HG03378 (cell line): ENCODE results near the gene BDP1.
"Not testable (repeated sequence)": the region's sequence is repeated elsewhere in the genome, so short reads cannot be mapped to it uniquely, and the experiment has no call there.

ENCODE experiments used
- ATAC-seq: cut with Tn5 transposase; IDR thresholded peaks from one replicate; pipeline ENCODE4 v1.9.1; 2021; ENCODE audit warnings: mild to moderate bottlenecking, moderate library complexity; ENCODE audit not compliant: unreplicated experiment

Gene BDP1

DNA sequence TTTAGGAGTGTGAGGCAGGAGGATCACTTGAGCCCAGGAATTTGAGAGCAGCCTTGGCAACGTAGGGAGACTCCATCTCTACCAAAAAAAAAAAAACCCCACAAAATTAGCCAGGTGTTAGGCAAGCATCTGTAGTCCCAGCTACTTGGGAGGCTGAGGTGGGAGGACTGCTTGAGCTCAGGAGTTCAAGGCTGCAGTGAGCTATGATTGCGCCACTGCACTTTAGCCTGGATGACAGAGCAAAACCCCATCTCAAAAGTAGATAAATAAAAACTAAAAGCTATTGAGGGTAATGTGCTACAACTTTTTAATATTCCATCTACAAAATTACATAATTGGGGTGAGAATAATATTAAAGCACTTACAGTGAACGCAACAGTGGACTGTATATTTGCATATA is 5.9 kb downstream of the BDP1 start:
- no peak for ATAC-seq

DNA sequence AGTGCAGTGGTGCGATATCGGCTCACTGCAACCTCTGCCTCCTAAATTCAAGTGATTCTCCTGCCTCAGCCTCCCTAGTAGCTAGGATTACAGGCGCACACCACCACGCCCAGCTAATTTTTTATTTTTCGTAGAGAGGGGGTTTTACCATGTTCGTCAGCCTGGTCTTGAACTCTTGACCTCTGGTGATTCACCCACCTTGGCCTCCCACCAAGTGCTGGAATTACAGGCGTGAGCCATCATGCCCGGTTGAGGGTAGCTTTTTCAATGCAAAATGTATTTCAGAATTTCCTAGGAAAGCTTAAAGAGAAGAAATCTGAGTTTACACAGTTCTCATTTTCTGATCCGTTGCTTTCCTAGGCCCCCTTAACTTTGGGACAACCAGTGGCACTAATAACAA is 15.7 kb downstream of the BDP1 start:
- no peak for ATAC-seq

DNA sequence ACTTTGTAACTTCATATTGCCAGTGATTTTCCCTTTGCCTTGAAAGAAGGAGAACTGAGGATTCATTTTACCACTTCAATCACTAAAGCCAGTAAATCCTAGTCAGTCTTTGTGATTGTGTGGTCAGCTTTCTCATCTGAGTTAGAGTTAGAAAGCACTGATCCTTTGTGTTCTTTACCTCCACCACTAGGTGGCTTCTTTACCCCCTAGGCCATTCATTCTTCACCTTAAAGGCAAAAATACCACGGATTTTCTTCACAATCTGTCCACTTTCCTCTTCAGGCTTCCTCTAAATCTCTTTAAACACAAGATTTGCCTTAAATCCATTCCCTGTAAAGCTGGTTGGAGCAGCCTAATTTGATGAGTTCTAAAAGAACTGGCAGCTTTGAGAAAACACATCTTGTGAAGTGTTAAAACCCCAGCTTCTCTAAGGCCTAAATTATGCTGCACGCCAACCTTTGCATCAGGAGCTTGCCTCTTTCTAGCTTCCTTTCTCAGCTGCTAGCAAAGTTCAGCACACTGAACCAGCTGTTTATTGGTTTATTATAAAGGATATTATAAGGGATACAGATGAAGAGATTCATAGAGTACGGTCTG is 20.4 kb downstream of the BDP1 start:
- no peak for ATAC-seq

DNA sequence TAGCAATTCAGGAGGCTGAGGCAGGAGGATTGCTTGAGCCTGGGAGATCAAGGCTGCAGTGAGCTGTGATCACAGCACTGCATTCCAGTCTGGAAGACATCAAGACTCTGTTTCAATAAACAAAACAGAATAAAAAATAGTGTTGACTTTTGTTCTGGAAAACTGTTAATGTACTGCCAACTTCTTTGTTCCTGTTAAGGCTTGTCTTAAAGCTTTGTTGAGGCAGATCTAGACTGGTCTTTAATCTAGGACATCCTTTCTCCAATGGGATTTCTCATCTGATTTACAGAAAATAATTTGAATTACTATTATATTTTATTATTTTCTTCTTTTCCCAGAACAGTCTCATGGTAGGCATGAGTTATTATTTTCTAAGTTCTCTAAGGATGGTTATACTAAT is 26.0 kb downstream of the BDP1 start:
- ATAC-seq, result no peak

DNA sequence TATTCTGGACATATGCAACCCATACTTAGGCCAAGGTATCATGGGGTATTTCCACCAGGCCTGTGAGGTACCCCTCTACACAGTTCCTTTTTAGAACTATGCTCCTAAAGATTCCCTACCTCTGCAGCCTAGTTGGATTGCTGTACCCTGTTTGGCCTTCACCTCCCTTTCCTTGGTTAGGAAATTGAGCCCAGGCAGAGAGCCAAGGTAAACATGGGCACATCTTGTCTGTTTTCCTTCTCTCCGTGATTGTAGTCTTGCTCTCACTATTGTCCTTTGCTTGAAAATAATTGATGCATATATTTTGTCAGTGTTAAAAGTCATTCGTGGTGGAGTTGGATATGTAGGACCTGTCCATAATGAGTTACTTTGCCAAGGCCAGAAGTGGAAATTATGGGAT is 26.7 kb downstream of the BDP1 start:
- no peak for ATAC-seq

DNA sequence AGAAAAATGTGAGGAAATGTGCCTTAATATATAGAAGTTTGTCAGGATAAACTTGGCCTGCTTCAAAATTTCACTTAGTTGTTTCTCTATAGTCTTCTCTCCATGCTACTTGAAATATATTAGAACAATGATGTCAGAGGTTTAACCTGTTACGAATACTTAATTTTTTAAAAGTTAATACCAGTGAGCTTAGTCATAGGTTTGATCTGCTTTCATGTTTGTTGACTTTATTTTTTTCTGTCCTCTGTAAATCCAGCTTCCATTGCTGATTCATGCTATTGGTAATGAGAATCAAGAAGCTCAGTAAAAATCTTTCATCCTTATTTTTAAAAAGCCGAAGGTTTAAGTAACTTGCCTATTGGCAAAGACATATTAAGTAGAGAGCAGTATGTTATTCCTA is 27.9 kb downstream of the BDP1 start:
- ATAC-seq, result no peak

DNA sequence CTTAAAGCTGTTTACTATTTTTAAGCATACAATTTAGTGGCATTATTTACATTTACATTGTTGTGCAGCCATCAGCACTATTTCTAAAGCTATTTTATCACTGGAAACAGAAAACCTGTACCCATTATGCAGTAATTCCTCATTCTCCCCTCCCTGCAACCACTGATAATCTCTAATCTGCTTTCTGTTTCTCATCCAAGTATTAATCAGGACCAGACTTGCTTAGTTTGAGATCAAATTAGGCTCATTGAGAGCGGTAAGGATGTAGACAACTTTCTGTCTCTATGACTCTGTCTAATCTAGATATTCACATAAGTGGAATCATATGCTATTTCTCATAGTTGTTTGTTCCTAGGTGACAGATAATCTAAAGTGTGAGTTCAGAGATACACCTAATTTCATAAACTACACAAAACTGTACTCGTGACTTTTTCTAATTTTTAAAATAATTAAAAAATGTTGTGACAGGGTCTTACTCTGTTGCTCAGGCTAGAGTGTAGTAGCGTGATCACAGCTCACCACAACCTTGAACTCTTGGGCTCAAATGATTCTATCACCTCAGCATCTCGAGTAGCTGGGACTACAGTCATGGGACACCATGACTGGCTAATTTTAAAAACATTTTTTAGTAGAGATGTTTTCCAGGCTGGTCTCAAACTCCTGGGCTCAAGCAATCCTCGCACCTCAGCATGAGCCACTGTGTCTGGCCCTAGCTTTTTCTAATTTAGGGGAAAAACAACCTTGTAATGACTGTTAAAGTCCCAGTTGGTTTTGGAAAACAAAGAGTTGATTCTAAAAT is 37.6 kb downstream of the BDP1 start:
- ATAC-seq, result no peak

DNA sequence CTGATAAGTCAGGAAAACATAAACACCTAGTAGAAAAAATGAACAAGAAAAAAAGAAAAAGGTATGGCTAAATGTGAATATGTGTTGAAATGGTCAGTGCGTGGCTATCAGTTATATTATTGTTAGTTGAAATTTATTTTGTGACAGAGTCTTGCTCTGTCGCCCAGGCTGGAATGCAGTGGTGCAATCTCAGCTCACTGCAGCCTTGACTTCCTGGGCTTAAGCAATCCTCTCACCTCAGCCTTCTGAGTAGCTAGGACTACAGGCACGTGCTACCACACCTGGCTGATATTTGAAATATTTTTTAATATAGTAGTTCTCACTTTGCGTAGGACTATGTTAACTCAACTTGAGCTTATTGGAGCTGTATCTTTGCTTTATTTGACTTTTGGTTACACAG is 38.8 kb downstream of the BDP1 start:
- not testable (repeated sequence) for ATAC-seq

DNA sequence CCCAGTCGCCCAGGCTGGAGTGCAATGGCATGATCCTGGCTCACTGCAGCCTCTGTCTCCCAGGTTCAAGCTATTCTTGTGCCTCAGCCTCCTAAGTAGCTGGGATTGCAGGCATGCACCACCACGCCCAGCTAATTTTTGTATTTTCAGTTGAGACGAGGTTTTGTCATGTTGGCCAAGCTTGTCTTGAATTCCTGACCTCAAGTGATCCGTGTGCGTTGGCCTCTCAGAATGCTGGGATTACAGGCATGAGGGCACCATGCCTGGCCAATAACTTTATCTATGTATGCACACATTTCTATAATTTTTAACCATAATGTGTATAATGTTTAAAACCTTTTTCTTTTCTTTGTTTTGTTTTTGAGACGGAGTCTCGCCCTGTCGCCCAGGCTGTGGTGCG is 43.3 kb downstream of the BDP1 start:
- not testable (repeated sequence) for ATAC-seq

DNA sequence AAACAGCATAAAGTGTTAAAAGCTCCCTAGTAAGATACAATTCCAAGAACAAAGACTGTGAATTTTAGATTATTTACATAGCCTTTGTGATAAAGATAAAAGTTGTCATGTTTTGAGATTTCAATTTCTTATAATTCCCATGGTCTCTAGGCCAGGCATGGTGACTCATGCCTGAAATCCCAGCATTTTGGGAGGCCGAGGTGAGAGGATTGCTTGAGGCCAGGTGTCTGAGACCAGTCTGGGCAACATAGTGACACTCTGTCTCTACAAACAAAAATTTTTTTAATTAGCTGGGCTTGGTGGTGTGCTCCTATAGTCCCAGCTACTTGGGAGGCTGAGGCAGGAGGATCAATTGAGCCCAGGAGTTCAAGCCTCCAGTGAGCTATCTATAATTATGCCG is 48.1 kb downstream of the BDP1 start:
- no peak for ATAC-seq

DNA sequence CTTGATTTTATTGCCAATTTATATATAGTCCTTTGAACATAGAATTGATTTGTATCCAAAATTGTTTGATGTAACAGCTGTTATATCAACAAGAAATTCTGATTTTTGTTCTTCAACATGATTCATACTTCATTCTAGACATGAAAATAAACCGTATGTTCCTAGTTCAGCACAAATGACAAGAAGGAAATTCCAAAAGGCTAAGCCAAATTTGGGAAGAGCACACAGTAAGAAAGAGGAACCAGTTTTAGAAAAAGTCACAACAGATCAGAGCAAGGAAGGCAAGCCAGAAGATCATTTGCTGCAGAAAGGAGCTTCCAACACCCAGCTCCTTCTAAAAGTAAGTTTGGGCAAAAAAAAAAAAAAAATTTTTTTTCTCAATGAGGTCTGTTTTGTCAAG is 66.7 kb downstream of the BDP1 start:
- no peak for ATAC-seq

DNA sequence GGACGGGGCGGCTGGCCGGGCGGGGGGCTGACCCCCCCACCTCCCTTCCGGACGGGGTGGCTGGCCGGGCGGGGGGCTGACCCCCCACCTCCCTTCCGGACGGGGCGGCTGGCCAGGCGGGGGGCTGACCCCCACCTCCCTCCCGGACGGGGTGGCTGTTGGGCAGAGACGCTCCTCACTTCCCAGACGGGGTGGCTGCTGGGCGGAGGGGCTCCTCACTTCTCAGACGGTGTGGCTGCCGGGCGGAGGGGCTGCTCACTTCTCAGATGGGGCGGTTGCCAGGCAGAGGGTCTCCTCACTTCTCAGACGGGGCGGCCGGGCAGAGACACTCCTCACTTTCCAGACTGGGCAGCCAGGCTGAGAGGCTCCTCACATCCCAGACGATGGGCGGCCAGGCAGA is 70.2 kb downstream of the BDP1 start:
- not testable (repeated sequence) for ATAC-seq

DNA sequence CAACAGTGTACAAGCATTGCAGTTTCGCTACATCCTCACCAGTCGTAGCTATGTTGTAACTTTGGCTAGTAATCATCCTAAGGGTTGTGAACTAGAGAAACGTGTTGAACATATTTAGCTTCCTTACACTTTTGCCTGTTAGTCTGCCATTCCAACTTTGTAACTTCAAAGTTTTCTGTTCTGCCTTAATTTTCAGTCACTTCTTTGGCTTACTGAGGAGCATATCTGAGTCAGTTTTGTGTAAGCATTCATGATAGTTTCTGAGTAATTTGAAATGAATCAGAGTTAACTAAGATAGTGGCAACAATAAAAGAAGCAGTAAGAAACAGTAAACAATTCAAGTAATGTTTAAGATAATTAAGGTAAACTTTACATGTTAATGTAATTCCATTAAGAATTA is 72.8 kb downstream of the BDP1 start:
- no peak for ATAC-seq

DNA sequence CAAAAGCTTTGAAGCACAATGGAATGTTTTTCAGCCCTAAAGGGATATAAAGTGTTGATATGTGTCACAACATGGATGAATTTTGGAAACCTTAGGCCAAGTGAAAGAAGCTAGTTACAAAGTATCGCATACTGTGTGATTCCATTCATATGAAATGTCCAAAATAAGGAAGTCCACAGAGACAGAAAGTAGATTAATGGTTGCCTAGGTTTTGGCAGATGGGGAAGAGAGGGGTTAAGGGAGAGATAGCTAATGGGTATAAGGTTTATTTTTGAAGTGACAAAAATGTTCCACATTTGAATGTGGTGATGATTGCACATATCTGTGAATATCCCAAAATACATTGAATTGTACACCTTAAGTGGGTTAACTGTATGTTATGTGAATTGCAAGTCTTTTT is 74.2 kb downstream of the BDP1 start:
- no peak for ATAC-seq

DNA sequence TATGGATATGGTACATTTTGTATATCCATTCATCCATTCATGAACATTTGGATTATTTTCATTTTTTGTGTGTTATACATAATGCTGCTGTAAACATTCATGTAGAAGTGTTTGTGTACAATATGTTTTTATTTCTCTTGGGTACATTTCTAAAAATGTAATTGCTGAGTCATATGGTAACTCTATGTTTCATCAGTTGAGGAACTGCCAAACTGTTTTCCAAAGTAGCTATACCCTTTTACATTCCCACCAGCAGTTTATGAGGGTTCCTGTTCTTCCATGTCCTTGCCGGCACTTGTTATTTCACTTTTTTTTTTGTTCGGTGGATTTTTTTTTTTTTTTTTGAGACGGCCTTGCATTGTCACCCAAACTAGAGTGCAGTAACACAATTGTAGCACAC is 77.7 kb downstream of the BDP1 start:
- no peak for ATAC-seq

DNA sequence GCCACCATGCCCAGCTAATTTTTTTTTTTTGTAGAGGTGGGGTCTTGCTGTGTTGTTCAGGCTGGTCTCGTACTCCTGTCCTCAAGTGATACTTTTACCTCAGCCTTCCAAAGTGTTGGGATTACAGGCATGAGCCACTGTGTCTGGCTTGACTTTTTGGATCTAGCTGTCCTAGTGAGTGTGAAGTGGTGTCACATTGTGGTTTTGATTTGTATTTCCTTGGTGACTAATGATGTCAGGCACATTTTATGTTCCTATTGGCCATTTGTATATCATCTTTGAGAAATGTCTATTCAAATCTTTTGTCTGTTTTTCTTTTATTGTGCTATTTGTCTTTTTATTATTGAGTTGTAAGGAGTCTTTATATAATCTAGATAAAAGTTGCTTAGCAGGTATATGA is 78.2 kb downstream of the BDP1 start:
- ATAC-seq, result no peak

DNA sequence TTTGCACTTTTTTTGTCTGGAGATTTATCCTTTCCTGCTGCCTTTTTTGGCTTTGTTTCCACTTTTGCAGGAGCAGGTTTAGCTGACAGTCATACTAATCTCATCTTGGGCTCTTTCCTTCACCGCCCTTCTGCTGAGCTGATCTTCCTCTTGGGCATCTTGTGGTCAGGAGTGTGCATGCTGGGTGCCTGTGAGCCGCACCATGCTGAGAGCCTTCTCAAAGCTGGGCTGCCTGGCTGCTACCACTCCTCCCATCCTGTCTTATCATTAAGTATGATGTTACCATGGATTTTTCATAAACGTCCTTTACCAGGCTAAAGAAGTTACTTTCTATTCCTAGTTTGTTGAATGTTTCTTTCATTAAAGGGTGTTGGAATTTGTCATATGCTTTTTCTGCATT is 82.2 kb downstream of the BDP1 start:
- no peak for ATAC-seq

DNA sequence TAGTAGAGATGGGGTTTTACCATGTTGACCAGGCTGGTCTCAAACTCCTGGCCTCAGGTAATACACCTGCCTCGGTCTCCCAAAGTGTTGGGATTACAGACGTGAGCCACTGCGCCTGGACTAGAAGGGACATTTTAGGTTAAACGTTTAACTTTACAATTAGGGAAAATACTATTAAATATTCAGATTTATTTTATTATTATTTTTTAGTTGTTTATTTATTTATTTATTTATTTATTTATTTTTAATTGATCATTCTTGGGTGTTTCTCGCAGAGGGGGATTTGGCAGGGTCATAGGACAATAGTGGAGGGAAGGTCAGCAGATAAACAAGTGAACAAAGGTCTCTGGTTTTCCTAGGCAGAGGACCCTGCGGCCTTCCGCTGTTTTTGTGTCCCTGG is 95.4 kb downstream of the BDP1 start:
- ATAC-seq, result not testable (repeated sequence)

DNA sequence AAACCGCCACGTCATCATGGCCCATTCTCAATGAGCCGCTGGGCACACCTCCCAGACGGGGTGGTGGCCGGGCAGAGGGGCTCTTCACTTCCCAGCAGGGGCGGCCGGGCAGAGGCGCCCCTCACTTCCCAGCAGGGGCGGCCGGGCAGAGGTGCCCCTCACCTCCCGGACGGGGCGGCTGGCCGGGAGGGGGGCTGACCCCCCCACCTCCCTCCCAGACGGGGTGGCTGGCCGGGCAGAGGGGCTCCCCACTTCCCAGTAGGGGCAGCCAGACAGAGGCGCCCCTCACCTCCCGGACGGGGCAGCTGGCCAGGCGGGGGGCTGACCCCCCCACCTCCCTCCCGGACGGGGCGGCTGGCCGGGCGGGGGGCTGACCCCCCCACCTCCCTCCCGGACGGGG is 96.1 kb downstream of the BDP1 start:
- not testable (repeated sequence) for ATAC-seq

DNA sequence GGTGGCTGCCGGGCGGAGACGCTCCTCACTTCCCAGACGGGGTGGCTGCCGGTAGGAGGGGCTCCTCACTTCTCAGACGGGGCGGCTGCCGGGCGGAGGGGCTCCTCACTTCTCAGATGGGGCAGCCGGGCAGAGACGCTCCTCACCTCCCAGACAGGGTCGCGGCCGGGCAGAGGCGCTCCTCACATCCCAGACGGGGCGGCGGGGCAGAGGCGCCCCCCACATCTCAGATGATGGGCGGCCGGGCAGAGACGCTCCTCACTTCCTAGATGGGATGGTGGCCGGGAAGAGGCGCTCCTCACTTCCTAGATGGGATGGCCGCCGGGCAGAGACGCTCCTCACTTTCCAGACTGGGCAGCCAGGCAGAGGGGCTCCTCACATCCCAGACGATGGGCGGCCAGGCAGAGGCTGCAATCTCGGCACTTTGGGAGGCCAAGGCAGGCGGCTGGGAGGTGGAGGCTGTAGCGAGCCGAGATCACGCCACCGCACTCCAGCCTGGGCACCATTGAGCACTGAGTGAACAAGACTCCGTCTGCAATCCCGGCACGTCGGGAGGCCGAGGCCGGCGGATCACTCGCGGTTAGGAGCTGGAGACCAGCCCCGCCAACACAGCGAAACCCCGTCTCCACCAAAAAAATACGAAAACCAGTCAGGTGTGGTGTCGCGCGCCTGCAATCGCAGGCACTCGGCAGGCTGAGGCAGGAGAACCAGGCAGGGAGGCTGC is 96.7 kb downstream of the BDP1 start:
- not testable (repeated sequence) for ATAC-seq

DNA sequence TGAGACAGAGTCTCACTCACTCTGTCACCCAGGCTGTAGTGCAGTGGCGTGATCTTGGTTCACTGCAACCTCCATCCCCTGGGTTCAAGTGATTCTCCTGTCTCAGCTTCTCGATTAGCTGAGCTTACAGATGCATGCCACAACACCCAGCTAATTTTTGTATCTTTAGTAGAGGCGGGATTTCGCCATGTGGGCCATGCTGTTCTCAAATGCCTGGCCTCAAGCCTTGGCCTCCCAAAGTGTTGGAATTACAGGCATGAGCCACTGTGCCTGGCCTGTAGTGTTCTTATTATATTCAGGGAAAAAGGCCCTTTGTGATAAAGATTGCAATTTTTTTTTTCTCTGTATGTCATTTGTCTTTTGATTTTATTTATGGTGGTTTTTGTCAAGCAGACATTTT is 107.7 kb downstream of the BDP1 start:
- no peak for ATAC-seq

DNA sequence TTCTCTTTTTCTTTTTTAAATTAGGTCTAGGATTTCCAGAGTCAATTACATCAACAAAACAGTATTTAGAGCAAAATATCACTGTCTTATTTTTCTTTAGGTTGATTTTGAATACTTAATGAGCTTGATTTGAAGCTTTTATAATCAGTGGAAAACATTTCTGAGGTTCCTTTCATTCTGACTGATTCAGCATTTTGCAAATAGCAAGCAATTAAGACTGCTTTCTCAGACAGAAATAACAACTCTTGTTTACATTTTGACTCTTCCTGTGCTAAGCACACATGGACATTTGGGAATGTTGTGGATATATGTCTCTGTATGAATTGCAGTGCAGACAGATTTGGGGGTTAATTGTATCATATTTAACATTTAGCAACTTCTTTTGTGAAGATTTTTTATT is 109.4 kb downstream of the BDP1 start:
- ATAC-seq, result no peak
